Ishikawa (cell line): ENCODE results near the gene NUP210L.

Source experiments
- CEBPB ChIP-seq: IDR thresholded peaks from 2 replicates; pipeline ENCODE4 v1.6.1; 2012
- CREB1 ChIP-seq: IDR thresholded peaks from 2 replicates; pipeline ENCODE4 v1.6.1; 2012; ENCODE audit warnings: low read depth
- EGR1 ChIP-seq: IDR thresholded peaks from 2 replicates; pipeline ENCODE4 v1.6.1; 2012
- EP300 ChIP-seq: IDR thresholded peaks from 2 replicates; pipeline ENCODE4 v1.6.1; 2012; ENCODE audit warnings: borderline replicate concordance
- FOXM1 ChIP-seq: IDR thresholded peaks from 2 replicates; pipeline ENCODE4 v1.6.1; 2012; ENCODE audit warnings: low read depth, borderline replicate concordance
- NFIC ChIP-seq: IDR thresholded peaks from 2 replicates; pipeline ENCODE4 v1.6.1; 2012
- RAD21 ChIP-seq: IDR thresholded peaks from 2 replicates; pipeline ENCODE4 v1.6.1; 2012; ENCODE audit warnings: low read depth
- TAF1 ChIP-seq: IDR thresholded peaks from 2 replicates; pipeline ENCODE4 v1.6.1; 2012; ENCODE audit warnings: low read depth, mild to moderate bottlenecking
- TCF12 ChIP-seq: IDR thresholded peaks from 2 replicates; pipeline ENCODE4 v1.6.1; 2012; ENCODE audit warnings: low read depth
- TEAD4 ChIP-seq: IDR thresholded peaks from 2 replicates; pipeline ENCODE4 v1.6.1; 2012
- USF1 ChIP-seq: IDR thresholded peaks from 2 replicates; pipeline ENCODE4 v1.6.1; 2012
- YY1 ChIP-seq: IDR thresholded peaks from 2 replicates; pipeline ENCODE4 v1.6.1; 2012; ENCODE audit warnings: low read depth
- ZBTB7A ChIP-seq: IDR thresholded peaks from 2 replicates; pipeline ENCODE4 v1.6.1; 2012; ENCODE audit warnings: low read depth
- TF ChIP-seq, protein P1 (sequence below): IDR thresholded peaks from 2 replicates; pipeline ENCODE4 v1.6.1; 2012
- TF ChIP-seq, protein P2 (sequence below): IDR thresholded peaks from 2 replicates; pipeline ENCODE4 v1.6.1; 2012; ENCODE audit warnings: low read depth, mild to moderate bottlenecking

Gene NUP210L

DNA sequence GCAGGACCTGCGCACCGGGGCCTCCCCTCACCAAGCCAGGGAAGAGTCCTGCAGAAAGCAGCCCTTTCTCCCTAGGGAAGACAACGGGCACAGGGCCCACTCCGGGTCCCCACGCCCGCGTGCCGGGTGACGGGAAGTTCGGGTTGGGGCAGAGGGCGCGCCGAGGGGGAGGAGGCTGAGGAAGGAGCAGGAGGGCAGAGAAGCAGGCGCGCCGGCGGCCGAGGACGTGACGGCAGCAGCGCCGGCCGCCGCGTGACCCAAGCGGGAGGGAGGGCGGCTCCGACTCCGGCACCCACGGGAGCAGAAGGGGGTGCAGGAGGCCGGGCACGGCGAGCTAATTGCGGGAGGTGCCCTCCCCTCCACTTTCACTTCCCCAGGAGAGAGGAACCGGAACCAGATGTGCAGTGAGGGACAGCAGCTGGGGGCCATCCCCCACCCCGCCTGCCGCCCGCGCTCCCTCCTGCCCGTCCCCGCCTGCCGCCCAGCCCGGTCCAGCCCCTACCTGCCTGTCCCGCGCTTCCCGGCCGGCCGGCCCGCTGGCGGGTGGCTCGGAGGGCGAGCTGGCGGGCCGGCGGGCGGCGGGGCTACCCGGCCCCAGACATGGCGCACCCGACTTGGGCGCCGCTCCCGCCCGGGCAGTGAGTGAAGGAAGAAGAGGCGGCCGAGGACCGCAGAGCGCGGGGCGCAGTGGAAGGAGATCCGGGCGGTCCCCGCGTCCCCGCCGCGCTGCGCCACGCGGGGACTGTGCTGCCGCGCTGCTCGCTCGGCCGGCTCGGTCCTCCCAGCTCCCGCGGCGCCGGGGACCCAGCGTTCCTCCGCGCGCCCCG is 208.9 kb downstream of the NUP210L start:
- TF ChIP-seq CREB1 (no peak), YY1 (peak; percentile 16), FOXM1 (no peak), EP300 (no peak), USF1 (peak; percentile 87), TAF1 (peak; percentile 55), EGR1 (no peak), TCF12 (no peak; the same call in 1 of the 2 replicates), NFIC (0 out of 2 replicates have a peak, but pooled peaks have one; percentile 6), ZBTB7A (peak; percentile 48; the same call in 1 of the 2 replicates), CEBPB (no peak), TEAD4 (no peak), RAD21 (no peak)
- TF ChIP-seq, protein P1, sequence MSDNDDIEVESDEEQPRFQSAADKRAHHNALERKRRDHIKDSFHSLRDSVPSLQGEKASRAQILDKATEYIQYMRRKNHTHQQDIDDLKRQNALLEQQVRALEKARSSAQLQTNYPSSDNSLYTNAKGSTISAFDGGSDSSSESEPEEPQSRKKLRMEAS = peak; percentile 78
- TF ChIP-seq, protein P2, sequence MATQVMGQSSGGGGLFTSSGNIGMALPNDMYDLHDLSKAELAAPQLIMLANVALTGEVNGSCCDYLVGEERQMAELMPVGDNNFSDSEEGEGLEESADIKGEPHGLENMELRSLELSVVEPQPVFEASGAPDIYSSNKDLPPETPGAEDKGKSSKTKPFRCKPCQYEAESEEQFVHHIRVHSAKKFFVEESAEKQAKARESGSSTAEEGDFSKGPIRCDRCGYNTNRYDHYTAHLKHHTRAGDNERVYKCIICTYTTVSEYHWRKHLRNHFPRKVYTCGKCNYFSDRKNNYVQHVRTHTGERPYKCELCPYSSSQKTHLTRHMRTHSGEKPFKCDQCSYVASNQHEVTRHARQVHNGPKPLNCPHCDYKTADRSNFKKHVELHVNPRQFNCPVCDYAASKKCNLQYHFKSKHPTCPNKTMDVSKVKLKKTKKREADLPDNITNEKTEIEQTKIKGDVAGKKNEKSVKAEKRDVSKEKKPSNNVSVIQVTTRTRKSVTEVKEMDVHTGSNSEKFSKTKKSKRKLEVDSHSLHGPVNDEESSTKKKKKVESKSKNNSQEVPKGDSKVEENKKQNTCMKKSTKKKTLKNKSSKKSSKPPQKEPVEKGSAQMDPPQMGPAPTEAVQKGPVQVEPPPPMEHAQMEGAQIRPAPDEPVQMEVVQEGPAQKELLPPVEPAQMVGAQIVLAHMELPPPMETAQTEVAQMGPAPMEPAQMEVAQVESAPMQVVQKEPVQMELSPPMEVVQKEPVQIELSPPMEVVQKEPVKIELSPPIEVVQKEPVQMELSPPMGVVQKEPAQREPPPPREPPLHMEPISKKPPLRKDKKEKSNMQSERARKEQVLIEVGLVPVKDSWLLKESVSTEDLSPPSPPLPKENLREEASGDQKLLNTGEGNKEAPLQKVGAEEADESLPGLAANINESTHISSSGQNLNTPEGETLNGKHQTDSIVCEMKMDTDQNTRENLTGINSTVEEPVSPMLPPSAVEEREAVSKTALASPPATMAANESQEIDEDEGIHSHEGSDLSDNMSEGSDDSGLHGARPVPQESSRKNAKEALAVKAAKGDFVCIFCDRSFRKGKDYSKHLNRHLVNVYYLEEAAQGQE = no peak

- TF ChIP-seq, protein P1 = no peak
- TF ChIP-seq CREB1 (no peak), NFIC (no peak), EP300 (no peak), USF1 (no peak), TEAD4 (no peak), CEBPB (no peak), TCF12 (no peak), EGR1 (no peak), TAF1 (no peak), YY1 (no peak; the same call in 1 of the 2 replicates), FOXM1 (no peak), RAD21 (no peak), ZBTB7A (no peak)
- TF ChIP-seq, protein P2 = no peak
Observed at GRCh38 chr1:153945131-153945794, 209.6 kb downstream of the NUP210L start.

DNA sequence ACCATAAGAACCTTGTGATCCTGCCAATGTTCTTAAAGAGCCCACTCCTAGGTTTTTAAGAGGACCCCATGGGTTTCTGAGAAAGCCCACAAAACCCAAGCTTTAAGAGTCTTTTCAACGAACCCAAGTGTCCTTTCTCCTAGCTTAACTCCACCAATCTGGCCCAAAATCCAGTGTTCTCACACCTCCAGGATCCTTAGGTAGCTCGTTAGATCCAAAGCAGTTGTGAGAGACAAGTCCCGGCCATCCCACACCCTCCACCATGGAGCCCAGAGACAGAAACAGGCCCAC is 210.1 kb downstream of the NUP210L start:
- TF ChIP-seq CEBPB = no peak
- no peak for TF ChIP-seq YY1
- TF ChIP-seq USF1 = no peak
- TF ChIP-seq FOXM1 = no peak
- no peak for TF ChIP-seq ZBTB7A
- no peak for TF ChIP-seq RAD21
- TF ChIP-seq TCF12 = no peak

DNA sequence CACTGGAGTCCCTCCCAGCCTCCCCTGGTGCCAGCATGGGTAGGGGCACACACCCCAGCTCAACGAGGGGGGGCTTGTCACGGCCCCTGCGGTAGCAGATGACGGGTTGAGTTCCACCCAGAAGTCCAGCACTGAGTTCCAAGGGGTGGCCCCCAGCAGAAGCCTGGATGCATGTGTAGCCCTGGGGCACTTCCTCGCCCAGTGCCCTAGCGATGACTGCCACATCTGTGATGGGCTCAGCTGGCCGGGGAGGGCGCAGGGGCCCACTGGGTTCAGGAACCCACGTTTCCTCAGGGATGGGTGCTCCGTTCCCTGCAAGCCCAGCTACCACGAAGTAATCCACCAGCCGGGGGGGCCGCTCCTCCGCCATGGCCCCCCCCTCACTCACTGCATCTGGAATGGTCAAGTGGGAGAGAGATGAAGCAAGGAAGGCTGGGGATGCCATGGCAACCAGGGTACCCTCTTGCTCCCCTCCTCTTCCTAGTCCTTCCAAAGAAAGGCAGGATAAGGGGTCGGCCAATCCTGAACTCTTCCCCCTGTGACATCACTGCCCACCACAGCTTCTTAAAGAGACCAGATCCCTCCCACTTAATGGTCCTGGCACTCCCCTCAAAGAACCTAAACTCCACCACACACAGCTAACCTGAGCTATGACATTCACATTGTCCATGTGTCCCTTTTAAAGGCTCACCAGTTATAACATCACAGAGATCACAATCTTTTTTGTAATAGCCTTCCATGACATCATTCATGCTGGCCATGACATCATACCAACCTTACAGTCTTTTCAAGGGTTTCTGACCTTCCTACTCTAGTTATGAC is 210.7 kb downstream of the NUP210L start:
- no peak for TF ChIP-seq USF1
- no peak for TF ChIP-seq CEBPB
- TF ChIP-seq, protein P1 = no peak
- 0 out of 2 replicates have a peak, but pooled peaks have one; percentile 22 for TF ChIP-seq CREB1
